ENCODE data around the gene CCDC124.

CCDC124 gene

GRCh38 chr19:17943274-17944221 lies 10.7 kb downstream of the CCDC124 start:
- Histone ChIP-seq H3K9me3 (ENCODE audit: insufficient read depth, low read length) (no peaks in the 10 kb centered on the region), H3K4me1 (ENCODE audit: low read length) (peaks cover 17% of the 10 kb centered on the region), H3K4me3 (ENCODE audit: low read length) (no peak overlapping the region), H3K36me3 (replicated peaks; ENCODE audit: low read depth, low read length) (peaks cover 16% of the 10 kb centered on the region), H4K20me1 (ENCODE audit: insufficient read depth, low read length) (no peaks in the 10 kb centered on the region), H3K4me2 (ENCODE audit: low read length) (no peak overlapping the region), H3K9ac (ENCODE audit: low read length) (no peak overlapping the region), H3K79me2 (ENCODE audit: low read length) (no peaks in the 10 kb centered on the region), H3K27ac (ENCODE audit: low read length) (no peak overlapping the region), H2AFZ (ENCODE audit: low read depth, low read length) (no peak overlapping the region), H3K27me3 (ENCODE audit: low read depth, low read length) (no peaks in the 10 kb centered on the region)
- TF ChIP-seq, protein P1, sequence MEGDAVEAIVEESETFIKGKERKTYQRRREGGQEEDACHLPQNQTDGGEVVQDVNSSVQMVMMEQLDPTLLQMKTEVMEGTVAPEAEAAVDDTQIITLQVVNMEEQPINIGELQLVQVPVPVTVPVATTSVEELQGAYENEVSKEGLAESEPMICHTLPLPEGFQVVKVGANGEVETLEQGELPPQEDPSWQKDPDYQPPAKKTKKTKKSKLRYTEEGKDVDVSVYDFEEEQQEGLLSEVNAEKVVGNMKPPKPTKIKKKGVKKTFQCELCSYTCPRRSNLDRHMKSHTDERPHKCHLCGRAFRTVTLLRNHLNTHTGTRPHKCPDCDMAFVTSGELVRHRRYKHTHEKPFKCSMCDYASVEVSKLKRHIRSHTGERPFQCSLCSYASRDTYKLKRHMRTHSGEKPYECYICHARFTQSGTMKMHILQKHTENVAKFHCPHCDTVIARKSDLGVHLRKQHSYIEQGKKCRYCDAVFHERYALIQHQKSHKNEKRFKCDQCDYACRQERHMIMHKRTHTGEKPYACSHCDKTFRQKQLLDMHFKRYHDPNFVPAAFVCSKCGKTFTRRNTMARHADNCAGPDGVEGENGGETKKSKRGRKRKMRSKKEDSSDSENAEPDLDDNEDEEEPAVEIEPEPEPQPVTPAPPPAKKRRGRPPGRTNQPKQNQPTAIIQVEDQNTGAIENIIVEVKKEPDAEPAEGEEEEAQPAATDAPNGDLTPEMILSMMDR (IDR thresholded peaks at IDR 0.05; ENCODE audit: low read depth, low read length) = no peak
- no peak for TF ChIP-seq EZH2phosphoT487 (IDR thresholded peaks at IDR 0.05; ENCODE audit: low read depth)

GRCh38 chr19:17944301-17944700 lies 11.5 kb downstream of the CCDC124 start:
- TF ChIP-seq, protein P1 (IDR thresholded peaks at IDR 0.05; ENCODE audit: low read depth, low read length) = no peak
- TF ChIP-seq EZH2phosphoT487 (IDR thresholded peaks at IDR 0.05; ENCODE audit: low read depth) = no peak
- Histone ChIP-seq H3K4me2 (ENCODE audit: low read length) (no peak overlapping the region), H3K4me3 (ENCODE audit: low read length) (no peak overlapping the region), H3K27me3 (ENCODE audit: low read depth, low read length) (no peaks in the 10 kb centered on the region), H3K79me2 (ENCODE audit: low read length) (no peaks in the 10 kb centered on the region), H4K20me1 (ENCODE audit: insufficient read depth, low read length) (no peaks in the 10 kb centered on the region), H2AFZ (ENCODE audit: low read depth, low read length) (no peak overlapping the region), H3K4me1 (ENCODE audit: low read length) (peaks cover 21% of the 10 kb centered on the region), H3K36me3 (replicated peaks; ENCODE audit: low read depth, low read length) (peaks cover 15% of the 10 kb centered on the region), H3K9ac (ENCODE audit: low read length) (no peak overlapping the region), H3K27ac (ENCODE audit: low read length) (no peak overlapping the region), H3K9me3 (ENCODE audit: insufficient read depth, low read length) (no peaks in the 10 kb centered on the region)

DNA sequence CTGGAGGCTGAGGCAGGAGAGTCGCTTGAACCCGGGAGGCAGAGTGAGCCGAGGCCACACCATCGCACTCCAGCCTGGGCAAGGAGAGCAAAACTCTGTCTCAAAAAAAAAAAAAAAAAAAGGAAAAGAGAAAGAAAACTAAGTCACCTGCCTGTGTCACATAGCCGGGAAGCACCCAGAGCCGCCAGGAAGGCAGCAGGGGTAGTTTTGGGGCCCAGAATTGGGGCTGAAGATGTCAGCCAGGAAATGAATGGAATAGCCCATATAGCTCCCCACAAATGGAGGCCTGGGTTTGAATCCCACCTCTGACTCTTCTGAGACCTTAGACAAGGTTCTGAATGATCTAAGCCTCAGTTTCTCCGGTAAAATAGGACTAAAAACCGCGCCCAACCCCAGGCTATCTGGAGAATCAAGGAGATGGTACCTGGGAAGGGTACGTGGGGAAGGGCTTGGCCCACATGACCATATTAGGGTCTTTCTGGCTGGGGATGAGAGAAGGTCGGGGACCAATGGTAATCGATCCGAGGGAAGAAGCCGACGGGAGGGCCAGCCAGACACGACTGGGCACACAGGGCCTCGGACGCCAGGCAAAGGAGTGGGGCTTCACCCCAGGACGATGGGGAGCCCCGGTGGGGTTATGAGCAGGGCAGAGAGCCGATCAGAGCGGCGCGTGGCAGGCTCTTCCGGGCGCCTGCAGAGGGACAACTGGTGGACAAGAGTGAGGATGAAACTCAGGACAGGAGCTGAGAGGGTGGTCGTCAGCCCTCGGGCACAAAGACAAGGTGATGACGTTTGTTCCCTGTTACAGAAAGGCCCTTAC lies 14.4 kb downstream of the CCDC124 start:
- Histone ChIP-seq H3K79me2 (ENCODE audit: low read length) (no peaks in the 10 kb centered on the region), H3K4me3 (ENCODE audit: low read length) (peak overlapping the region; percentile 72), H3K27me3 (ENCODE audit: low read depth, low read length) (peaks cover 13% of the 10 kb centered on the region), H3K4me2 (ENCODE audit: low read length) (peak overlapping the region; percentile 81), H3K9me3 (ENCODE audit: insufficient read depth, low read length) (no peaks in the 10 kb centered on the region), H3K36me3 (replicated peaks; ENCODE audit: low read depth, low read length) (peaks cover 8% of the 10 kb centered on the region), H3K27ac (ENCODE audit: low read length) (peak overlapping the region; percentile 75), H3K9ac (ENCODE audit: low read length) (peak overlapping the region; percentile 73), H2AFZ (ENCODE audit: low read depth, low read length) (no peak overlapping the region; the same call in 1 of the 2 replicates), H4K20me1 (ENCODE audit: insufficient read depth, low read length) (no peaks in the 10 kb centered on the region), H3K4me1 (ENCODE audit: low read length) (peaks cover 45% of the 10 kb centered on the region)
- TF ChIP-seq EZH2phosphoT487 (IDR thresholded peaks at IDR 0.05; ENCODE audit: low read depth) = no peak
- TF ChIP-seq, protein P1 (IDR thresholded peaks at IDR 0.05; ENCODE audit: low read depth, low read length) = no peak
